SK-N-SH (cell line): ENCODE results near the gene TUBGCP5. TPM values are rescaled to one million over a fixed set of nuclear protein-coding genes. Genes with fewer than 3 reads are reported as not detected.
"Not testable (repeated sequence)": the region's sequence is repeated elsewhere in the genome, so short reads cannot be mapped to it uniquely, and the experiment has no call there.

Experiments
- CTCF ChIA-PET: fragments of 300-600, 350-600 bp; formaldehyde crosslinking; extraction: SDS; loops from one replicate; lab custom pipeline; 2021; lab: Yijun Ruan, JAX
- POLR2A ChIA-PET: fragments of 350-600 bp; sonication (Branson Sonifier 250); formaldehyde crosslinking; extraction: SDS; loops from one replicate; lab custom pipeline; 2020; ENCODE audit warnings: antibody characterized with exemption, inconsistent platforms; lab: Yijun Ruan, JAX
- DNase-seq: peaks from one replicate; pipeline ENCODE4 v3.0.0; 2012
- H2AFZ ChIP-seq: fragments of 200-600 bp; sonication (generic); 2 replicates; pipeline ENCODE4 v1.8.1; 2016; ENCODE audit warnings: antibody characterized with exemption, mild to moderate bottlenecking, low read depth
- H3F3A ChIP-seq: fragments of 200-600 bp; sonication (generic); replicated peaks from 2 replicates; pipeline ENCODE3; 2016; ENCODE audit warnings: antibody characterized with exemption, mild to moderate bottlenecking; ENCODE audit not compliant: insufficient read depth
- H3K27ac ChIP-seq, 2 experiments: fragments of 200-500 bp in 1 of 2; fragments of 200-600 bp in 1 of 2; sonication (Bioruptor generic) in 1 of 2; sonication (generic), shearing (Covaris generic) in 1 of 2; 2 replicates each; pipeline versions ENCODE4 v1.5.1 to v1.6.1; 2014 to 2016; ENCODE audit warnings: low read depth in 2 of 2, inconsistent platforms in 1 of 2, low read length in 1 of 2, mild to moderate bottlenecking in 1 of 2, mixed read lengths in 1 of 2
- H3K27me3 ChIP-seq: fragments of 200-600 bp; sonication (generic), shearing (Covaris generic); 2 replicates; pipeline ENCODE4 v1.6.1; 2016; ENCODE audit warnings: mixed run types; ENCODE audit not compliant: insufficient read depth
- H3K36me3 ChIP-seq, 2 experiments: fragments of 200-500 bp in 1 of 2; fragments of 200-600 bp in 1 of 2; sonication (Bioruptor generic) in 1 of 2; sonication (generic) in 1 of 2; replicated peaks in 1 of 2; 2 replicates each; pipeline versions ENCODE3 to v1.5.1; 2014 to 2016; ENCODE audit warnings: low read length in 1 of 2, mild to moderate bottlenecking in 1 of 2; ENCODE audit not compliant: insufficient read depth in 2 of 2, control insufficient read depth in 1 of 2
- H3K4me1 ChIP-seq, 2 experiments: fragments of 200-500 bp in 1 of 2; fragments of 200-600 bp in 1 of 2; sonication (Bioruptor generic) in 1 of 2; sonication (generic), shearing (Covaris generic) in 1 of 2; 2 replicates each; pipeline versions ENCODE4 v1.5.1 to v1.6.1; 2014 to 2016; ENCODE audit warnings: low read depth in 1 of 2, low read length in 1 of 2, mixed run types in 1 of 2; ENCODE audit not compliant: insufficient read depth in 2 of 2, control insufficient read depth in 1 of 2
- H3K4me2 ChIP-seq: fragments of 200-600 bp; sonication (generic), shearing (Covaris generic); 2 replicates; pipeline ENCODE4 v1.6.1; 2017; ENCODE audit warnings: mixed run types
- H3K4me3 ChIP-seq, 2 experiments: fragments of 200-500 bp in 1 of 2; fragments of 200-600 bp in 1 of 2; sonication (Bioruptor generic) in 1 of 2; sonication (generic), shearing (Covaris generic) in 1 of 2; 2 replicates each; pipeline versions ENCODE4 v1.5.1 to v1.8.1; 2014 to 2016; ENCODE audit warnings: low read depth in 2 of 2, inconsistent platforms in 1 of 2, low read length in 1 of 2, mild to moderate bottlenecking in 1 of 2, mixed read lengths in 1 of 2, moderate library complexity in 1 of 2
- H3K79me2 ChIP-seq: fragments of 200-600 bp; sonication (generic); 2 replicates; pipeline ENCODE4 v1.8.1; 2017; ENCODE audit warnings: mild to moderate bottlenecking; ENCODE audit not compliant: insufficient read depth
- H3K9ac ChIP-seq: fragments of 200-600 bp; sonication (generic); 2 replicates; pipeline ENCODE4 v1.6.1; 2017; ENCODE audit warnings: mixed run types
- H3K9me2 ChIP-seq: fragments of 200-600 bp; sonication (generic); 2 replicates; pipeline ENCODE4 v1.6.1; 2017; ENCODE audit warnings: mixed run types
- H3K9me3 ChIP-seq: fragments of 200-600 bp; sonication (generic); 2 replicates; pipeline ENCODE4 v1.6.1; 2017; ENCODE audit warnings: mixed run types, mild to moderate bottlenecking, moderate library complexity
- H4K20me1 ChIP-seq: fragments of 200-600 bp; sonication (generic); 2 replicates; pipeline ENCODE4 v1.6.1; 2017; ENCODE audit warnings: mild to moderate bottlenecking, mixed run types; ENCODE audit not compliant: insufficient read depth
- ELF1 ChIP-seq: IDR thresholded peaks from 2 replicates; pipeline ENCODE4 v1.4.0; 2012
- FOSL2 ChIP-seq: IDR thresholded peaks from 2 replicates; pipeline ENCODE4 v1.4.0; 2012; ENCODE audit warnings: low read depth, mild to moderate bottlenecking, moderate library complexity, borderline replicate concordance
- FOXJ3 ChIP-seq: sonication (generic); formaldehyde crosslinking; IDR thresholded peaks from 2 replicates; pipeline ENCODE4 v1.5.1; 2020; ENCODE audit warnings: mild to moderate bottlenecking, missing genetic modification reagents
- FOXM1 ChIP-seq: IDR thresholded peaks from 2 replicates; pipeline ENCODE4 v1.4.0; 2012; ENCODE audit warnings: low read depth, mild to moderate bottlenecking
- GABPA ChIP-seq: IDR thresholded peaks from 2 replicates; pipeline ENCODE4 v1.4.0; 2012; ENCODE audit warnings: low read depth, mild to moderate bottlenecking
- MAX ChIP-seq: IDR thresholded peaks from 2 replicates; pipeline ENCODE4 v1.4.0; 2012; ENCODE audit warnings: low read depth
- MXI1 ChIP-seq: IDR thresholded peaks from 2 replicates; pipeline ENCODE4 v1.6.1; 2012; ENCODE audit warnings: mild to moderate bottlenecking, low read depth, low read length, improper control_type of control experiment
- NFIC ChIP-seq: IDR thresholded peaks from 2 replicates; pipeline ENCODE4 v1.4.0; 2012; ENCODE audit warnings: borderline replicate concordance
- SIN3A ChIP-seq: IDR thresholded peaks from 2 replicates; pipeline ENCODE4 v1.6.1; 2012; ENCODE audit warnings: low read depth, mild to moderate bottlenecking, low read length, moderate library complexity, borderline replicate concordance
- TEAD4 ChIP-seq: IDR thresholded peaks from 2 replicates; pipeline ENCODE4 v1.4.0; 2012; ENCODE audit warnings: mild to moderate bottlenecking, borderline replicate concordance; ENCODE audit not compliant: insufficient read depth
- USF1 ChIP-seq: IDR thresholded peaks from 2 replicates; pipeline ENCODE4 v1.4.0; 2012; ENCODE audit warnings: low read depth, borderline replicate concordance
- WGBS: methylation state at CpG from one replicate; pipeline ENCODE4 v1.1.6; 2017; ENCODE audit warnings: low lambda C conversion rate; 5-methylcytosine and 5-hydroxymethylcytosine counted together
- polyA plus RNA-seq, 3 experiments: library from polyadenylated mRNA; depleted of rRNA; stranded (reverse); fragments of >200 nt; gene quantifications; 2 replicates each; pipeline ENCODE4 v1.2.3, GENCODE V29; 2012

TUBGCP5 gene
- polyA plus RNA-seq, 1 of the 3 experiments (the other 2 are of a cell fraction), result 8.7 TPM

- Histone ChIP-seq H3K9me2 (no peaks in the 10 kb centered on the region), H3K27ac (no peak overlapping the region), H3F3A (peaks cover 3% of the 10 kb centered on the region), H3K36me3 (no peaks in the 10 kb centered on the region), H3K9ac (no peak overlapping the region), H3K27me3 (no peaks in the 10 kb centered on the region)
- no peak for DNase-seq
- no peak for TF ChIP-seq GABPA
- no peak for TF ChIP-seq SIN3A
- TF ChIP-seq USF1, result no peak
- no peak for TF ChIP-seq FOXM1
- TF ChIP-seq MXI1, result no peak
- no peak for TF ChIP-seq MAX
- no peak for TF ChIP-seq ELF1
- TF ChIP-seq TEAD4, result no peak
- TF ChIP-seq FOSL2, result no peak
- TF ChIP-seq, all 33 proteins: peak for 0
- CTCF ChIA-PET, result no interaction called here
- Histone ChIP-seq H3K4me2 (no peak overlapping the region), H4K20me1 (no peaks in the 10 kb centered on the region), H3K9me3 (no peaks in the 10 kb centered on the region), H3K4me3 (no peak overlapping the region), H3K79me2 (no peaks in the 10 kb centered on the region), H3K4me1 (no peaks in the 10 kb centered on the region), H2AFZ (no peak overlapping the region)
- 88% methylated on average over 7 of the region's 7 CpGs for WGBS
- POLR2A ChIA-PET, result no interaction called here
These were observed 50.6 kb downstream of the TUBGCP5 start for GRCh38 chr15:22988811-22989210.

- peaks cover 25% of the 10 kb centered on the region for H4K20me1 ChIP-seq
- H3K27ac ChIP-seq, H3K4me3 ChIP-seq, H3K4me2 ChIP-seq, H3K4me1 ChIP-seq, POLR2A ChIA-PET, H3K36me3 ChIP-seq, CTCF ChIA-PET, H3K27me3 ChIP-seq, H2AFZ ChIP-seq, DNase-seq, H3K9me2 ChIP-seq, H3K9ac ChIP-seq, H3K9me3 ChIP-seq: not testable (repeated sequence)
- H3F3A ChIP-seq, result peaks cover 16% of the 10 kb centered on the region
- H3K79me2 ChIP-seq, result peaks cover 30% of the 10 kb centered on the region
- WGBS, result 95% methylated on average over 11 of the region's 11 CpGs
These were observed 57.4 kb downstream of the TUBGCP5 start for GRCh38 chr15:22981931-22982330.

GRCh38 chr15:22981051-22981840 lies 58.1 kb downstream of the TUBGCP5 start:
- no peaks in the 10 kb centered on the region for H3K9me2 ChIP-seq
- H3K4me3 ChIP-seq, result peak overlapping the region; percentile 78 to 95
- no peaks in the 10 kb centered on the region for H3K27me3 ChIP-seq
- peak overlapping the region; percentile 79; the same call in 1 of the 2 replicates for H3K9ac ChIP-seq
- H4K20me1 ChIP-seq, result peaks cover 31% of the 10 kb centered on the region
- POLR2A ChIA-PET, result no interaction called here
- peaks cover 37% of the 10 kb centered on the region for H3K79me2 ChIP-seq
- no peak overlapping the region for H3K27ac ChIP-seq
- H3K36me3 ChIP-seq, result no peaks in the 10 kb centered on the region
- CTCF ChIA-PET, result interaction anchor here (0.5 to 1.4 kb wide), 2 partner anchors 55 to 141 kb away, joined by 3 to 6 read pairs; no protein-coding TSS in a partner anchor
- H3K9me3 ChIP-seq, result no peaks in the 10 kb centered on the region
- peaks cover 16% of the 10 kb centered on the region for H3F3A ChIP-seq
- peak overlapping the region; percentile 80 for H3K4me2 ChIP-seq
- TF ChIP-seq GABPA, result no peak
- no peak for TF ChIP-seq NFIC
- TF ChIP-seq FOXJ3 (CRISPR knock-in tag), result no peak
- peaks cover 0 to 6% of the 10 kb centered on the region in 2 experiments; a peak in 1 of 4 replicates for H3K4me1 ChIP-seq
- H2AFZ ChIP-seq, result peak overlapping the region; percentile 61
- 77% methylated on average over 30 of the region's 30 CpGs for WGBS
- peak; percentile 54 for DNase-seq
